ENCODE data around the gene NUP35.

- no peak for TF ChIP-seq CTCF (IDR thresholded peaks at IDR 0.05)
- no peak for TF ChIP-seq POLR2A (IDR thresholded peaks at IDR 0.05)
These were observed 32.9 kb downstream of the NUP35 start for GRCh38 chr2:183157131-183157530.

Data from lower leg skin (tissue), 3 donors.